Chondrocyte (in vitro differentiated cells): ENCODE results near the gene MCM9. TPM values are rescaled to one million over a fixed set of nuclear protein-coding genes. Genes with fewer than 3 reads are reported as not detected.

Source experiments
- DNase-seq: peaks from one replicate; pipeline ENCODE4 v3.0.0; 2021; ENCODE audit warnings: mixed read lengths, low spot score
- H3K27ac Mint-ChIP-seq: one replicate; pipeline ENCODE4 v1.8.0; 2021; ENCODE audit warnings: mild to moderate bottlenecking, moderate library complexity, mixed read lengths; ENCODE audit not compliant: unreplicated experiment
- H3K27me3 Mint-ChIP-seq: 2 replicates; pipeline ENCODE4 v1.8.0; 2021; ENCODE audit warnings: low read depth, mixed read lengths
- H3K36me3 Mint-ChIP-seq: 2 replicates; pipeline ENCODE4 v1.8.0; 2021; ENCODE audit warnings: low read depth, mixed read lengths
- H3K4me1 Mint-ChIP-seq: 2 replicates; pipeline ENCODE4 v1.8.0; 2021; ENCODE audit warnings: low read depth, mild to moderate bottlenecking, mixed read lengths
- H3K4me3 Mint-ChIP-seq: one replicate; pipeline ENCODE4 v1.8.0; 2021; ENCODE audit warnings: mild to moderate bottlenecking, moderate library complexity, mixed read lengths; ENCODE audit not compliant: unreplicated experiment
- H3K9me3 Mint-ChIP-seq: 2 replicates; pipeline ENCODE4 v1.8.0; 2021; ENCODE audit warnings: low read depth, mixed read lengths
- CTCF ChIP-seq: fragments of 200-600 bp; sonication (generic); IDR thresholded peaks from 2 replicates; pipeline ENCODE4 v1.5.0; 2021; ENCODE audit warnings: antibody characterized with exemption, mild to moderate bottlenecking, moderate library complexity
- total RNA-seq: library from RNA; stranded (reverse); gene quantifications from 3 replicates; pipeline ENCODE4 v1.2.1, GENCODE V29; 2021

Gene MCM9
- total RNA-seq, 1 donor from 2014 or later, result 9.9 TPM

- Mint-ChIP-seq H3K27me3 (peaks cover 2% of the 10 kb centered on the region), H3K36me3 (no peaks in the 10 kb centered on the region), H3K4me3 (no peak overlapping the region), H3K27ac (no peak overlapping the region), H3K4me1 (peaks cover 21% of the 10 kb centered on the region), H3K9me3 (no peaks in the 10 kb centered on the region)
- no peak for DNase-seq
- no peak for TF ChIP-seq CTCF
These were observed 150.9 kb downstream of the MCM9 start for GRCh38 chr6:118783931-118784550.

- Mint-ChIP-seq H3K27me3 (peaks cover 2% of the 10 kb centered on the region), H3K4me1 (peaks cover 21% of the 10 kb centered on the region), H3K27ac (no peak overlapping the region), H3K9me3 (no peaks in the 10 kb centered on the region), H3K4me3 (no peak overlapping the region), H3K36me3 (no peaks in the 10 kb centered on the region)
- DNase-seq, result no peak
- no peak for TF ChIP-seq CTCF
These were observed 152.3 kb downstream of the MCM9 start for GRCh38 chr6:118782651-118783050.

- Mint-ChIP-seq H3K36me3 (no peaks in the 10 kb centered on the region), H3K27ac (no peak overlapping the region), H3K27me3 (peaks cover 2% of the 10 kb centered on the region), H3K4me3 (no peak overlapping the region), H3K9me3 (no peaks in the 10 kb centered on the region), H3K4me1 (peaks cover 24% of the 10 kb centered on the region)
- DNase-seq, result no peak
- TF ChIP-seq CTCF, result no peak
These were observed 153.1 kb downstream of the MCM9 start for GRCh38 chr6:118781897-118782296.

GRCh38 chr6:118780668-118781067 is 154.3 kb downstream of the MCM9 start:
- Mint-ChIP-seq H3K27ac (no peak overlapping the region), H3K9me3 (no peaks in the 10 kb centered on the region), H3K4me1 (peaks cover 30% of the 10 kb centered on the region), H3K27me3 (peaks cover 2% of the 10 kb centered on the region), H3K4me3 (no peak overlapping the region), H3K36me3 (no peaks in the 10 kb centered on the region)
- no peak for DNase-seq
- no peak for TF ChIP-seq CTCF

GRCh38 chr6:118776607-118777549 is 158.1 kb downstream of the MCM9 start:
- TF ChIP-seq CTCF, result peak; percentile 93
- no peak overlapping the region for H3K27ac Mint-ChIP-seq
- H3K36me3 Mint-ChIP-seq, result no peaks in the 10 kb centered on the region
- H3K4me3 Mint-ChIP-seq, result no peak overlapping the region
- DNase-seq, result no peak
- peaks cover 2% of the 10 kb centered on the region for H3K27me3 Mint-ChIP-seq
- no peaks in the 10 kb centered on the region for H3K9me3 Mint-ChIP-seq
- peaks cover 12% of the 10 kb centered on the region for H3K4me1 Mint-ChIP-seq
